NCI-H146 treated with DMSO at 0.1 percent for 48 hours (cell line): Measurements from ENCODE around the gene NRP1.
A peak's percentile ranks its signal among the peaks of the same experiment; 100 is the strongest.

Source experiments
- DNase-seq: peaks from one replicate; lab custom pipeline; 2025; ENCODE audit not compliant: unreplicated experiment; lab: John Stamatoyannopoulos, UW

Gene NRP1

GRCh38 chr10:33216661-33217427 is 117.6 kb downstream of the NRP1 start:
- DNase-seq, result peak; percentile 90

GRCh38 chr10:33215635-33216034 is 118.8 kb downstream of the NRP1 start:
- DNase-seq, result no peak

- no peak for DNase-seq
These were observed 119.3 kb downstream of the NRP1 start for GRCh38 chr10:33215154-33215553.

- no peak for DNase-seq
These were observed 120.3 kb downstream of the NRP1 start for GRCh38 chr10:33214174-33214573.

- DNase-seq, result no peak
These were observed 122.3 kb downstream of the NRP1 start for GRCh38 chr10:33212061-33212748.

GRCh38 chr10:33211106-33211878 is 123.2 kb downstream of the NRP1 start:
- no peak for DNase-seq

GRCh38 chr10:33209802-33210201 is 124.7 kb downstream of the NRP1 start:
- no peak for DNase-seq

GRCh38 chr10:33208166-33208565 is 126.3 kb downstream of the NRP1 start:
- no peak for DNase-seq

- DNase-seq, result no peak
These were observed 130.4 kb downstream of the NRP1 start for GRCh38 chr10:33204031-33204430.

GRCh38 chr10:33201971-33202370 is 132.5 kb downstream of the NRP1 start:
- DNase-seq, result no peak

GRCh38 chr10:33201056-33201780 is 133.2 kb downstream of the NRP1 start:
- DNase-seq, result no peak

GRCh38 chr10:33199731-33200232 is 134.7 kb downstream of the NRP1 start:
- DNase-seq, result no peak

GRCh38 chr10:33198610-33199009 is 135.9 kb downstream of the NRP1 start:
- DNase-seq, result no peak

GRCh38 chr10:33196710-33197491 is 137.6 kb downstream of the NRP1 start:
- no peak for DNase-seq

GRCh38 chr10:33196377-33196706 is 138.1 kb downstream of the NRP1 start:
- DNase-seq, result no peak

- no peak for DNase-seq
These were observed 138.7 kb downstream of the NRP1 start for GRCh38 chr10:33195608-33196376.

- no peak for DNase-seq
These were observed 140.6 kb downstream of the NRP1 start for GRCh38 chr10:33193701-33194521.

GRCh38 chr10:33193057-33193700 is 141.3 kb downstream of the NRP1 start:
- DNase-seq, result peak; percentile 76
